PC-9 (cell line): ENCODE results near the gene EMX2. TPM values are rescaled to one million over a fixed set of nuclear protein-coding genes. Genes with fewer than 3 reads are reported as not detected.

Experiments
- BruUV-seq: library from RNA; stranded (reverse); fragments of 400-500 nt; replicated peaks from 2 replicates; lab custom pipeline; 2021; lab: Mats Ljungman, UMichigan
- CTCF ChIA-PET: fragments of 300-600 bp; sonication (Branson Sonifier 250); formaldehyde crosslinking; loops from one replicate; lab custom pipeline; 2022; ENCODE audit warnings: antibody characterized with exemption; lab: Charles Lee
- POLR2A ChIA-PET: fragments of 300-600 bp; sonication (Branson Sonifier 250); formaldehyde crosslinking; loops from one replicate; lab custom pipeline; 2022; ENCODE audit warnings: antibody characterized with exemption; ENCODE audit not compliant: unreplicated experiment; lab: Charles Lee
- DNase-seq, 2 experiments: peaks; one replicate each; pipeline versions ENCODE4 v3.0.0 to v3.0.0-alpha.2; 2015 to 2022; ENCODE audit warnings: mixed read lengths in 1 of 2
- H2AFZ ChIP-seq: fragments of 200-600 bp; sonication (generic); 2 replicates; pipeline ENCODE4 v1.8.1; 2017; ENCODE audit warnings: antibody characterized with exemption
- H3F3A ChIP-seq: fragments of 200-600 bp; sonication (generic); 2 replicates; pipeline ENCODE4 v1.8.1; 2017; ENCODE audit warnings: antibody characterized with exemption, mild to moderate bottlenecking, low read depth; ENCODE audit not compliant: insufficient read depth
- H3K27ac ChIP-seq: fragments of 200-600 bp; sonication (generic); 2 replicates; pipeline ENCODE4 v1.6.1; 2016; ENCODE audit warnings: mixed run types
- H3K27me3 ChIP-seq: fragments of 200-600 bp; sonication (generic); 2 replicates; pipeline ENCODE4 v1.6.1; 2016; ENCODE audit warnings: low read depth, mixed run types; ENCODE audit not compliant: insufficient read depth
- H3K36me3 ChIP-seq: fragments of 200-600 bp; sonication (generic); 2 replicates; pipeline ENCODE4 v1.6.1; 2016; ENCODE audit warnings: low read depth, mixed run types
- H3K4me1 ChIP-seq: fragments of 200-600 bp; sonication (generic); replicated peaks from 2 replicates; pipeline ENCODE4 v1.6.1; 2016; ENCODE audit warnings: mixed run types; ENCODE audit not compliant: insufficient read depth
- H3K4me2 ChIP-seq: fragments of 200-600 bp; sonication (generic); 2 replicates; pipeline ENCODE4 v1.6.1; 2017; ENCODE audit warnings: mixed run types
- H3K4me3 ChIP-seq: fragments of 200-600 bp; sonication (generic); 2 replicates; pipeline ENCODE4 v1.6.1; 2016; ENCODE audit warnings: mixed run types
- H3K79me2 ChIP-seq: fragments of 200-600 bp; sonication (generic); 2 replicates; pipeline ENCODE4 v1.6.1; 2017; ENCODE audit warnings: low read depth, mixed run types
- H3K9me2 ChIP-seq: fragments of 200-600 bp; sonication (generic); 2 replicates; pipeline ENCODE4 v1.8.1; 2017; ENCODE audit warnings: mild to moderate bottlenecking; ENCODE audit not compliant: insufficient read depth
- H3K9me3 ChIP-seq: fragments of 200-600 bp; sonication (generic); 2 replicates; pipeline ENCODE4 v1.8.1; 2016; ENCODE audit warnings: low read depth; ENCODE audit not compliant: insufficient read depth
- H4K20me1 ChIP-seq: fragments of 200-600 bp; sonication (generic); 2 replicates; pipeline ENCODE4 v1.8.1; 2017; ENCODE audit not compliant: insufficient read depth
- EZH2 ChIP-seq: fragments of 200-600 bp; sonication (generic); IDR thresholded peaks from 2 replicates; pipeline ENCODE4 v1.8.0; 2017; ENCODE audit warnings: antibody characterized with exemption, low read depth
- intact Hi-C: fragments of 100-400 bp; cut with micrococcal nuclease; formaldehyde crosslinking; loops from one replicate; pipeline ENCODE4 v1.10.0; 2022; ENCODE audit not compliant: unreplicated experiment
- total RNA-seq: library from RNA; stranded (reverse); gene quantifications from 2 replicates; pipeline ENCODE4 v1.2.3, GENCODE V29; 2021
- TF ChIP-seq, protein P1 (sequence below): fragments of 200-600 bp; sonication (generic); conservative IDR thresholded peaks from 2 replicates; pipeline ENCODE4 v1.6.1; 2017; ENCODE audit warnings: mixed run types, antibody characterized with exemption, mild to moderate bottlenecking, moderate library complexity

Gene EMX2
- total RNA-seq, 1 experiment from 2014 or later, result not detected

- POLR2A ChIA-PET, result no interaction called here
- CTCF ChIA-PET, result no interaction called here
Observed at GRCh38 chr10:117497736-117498135, 44.8 kb upstream of the EMX2 start.

GRCh38 chr10:117499248-117500105, 43.1 kb upstream of the EMX2 start:
- H3K9me2 ChIP-seq, result no peaks in the 10 kb centered on the region
- no peak overlapping the region for H3K4me2 ChIP-seq
- TF ChIP-seq, protein P1, sequence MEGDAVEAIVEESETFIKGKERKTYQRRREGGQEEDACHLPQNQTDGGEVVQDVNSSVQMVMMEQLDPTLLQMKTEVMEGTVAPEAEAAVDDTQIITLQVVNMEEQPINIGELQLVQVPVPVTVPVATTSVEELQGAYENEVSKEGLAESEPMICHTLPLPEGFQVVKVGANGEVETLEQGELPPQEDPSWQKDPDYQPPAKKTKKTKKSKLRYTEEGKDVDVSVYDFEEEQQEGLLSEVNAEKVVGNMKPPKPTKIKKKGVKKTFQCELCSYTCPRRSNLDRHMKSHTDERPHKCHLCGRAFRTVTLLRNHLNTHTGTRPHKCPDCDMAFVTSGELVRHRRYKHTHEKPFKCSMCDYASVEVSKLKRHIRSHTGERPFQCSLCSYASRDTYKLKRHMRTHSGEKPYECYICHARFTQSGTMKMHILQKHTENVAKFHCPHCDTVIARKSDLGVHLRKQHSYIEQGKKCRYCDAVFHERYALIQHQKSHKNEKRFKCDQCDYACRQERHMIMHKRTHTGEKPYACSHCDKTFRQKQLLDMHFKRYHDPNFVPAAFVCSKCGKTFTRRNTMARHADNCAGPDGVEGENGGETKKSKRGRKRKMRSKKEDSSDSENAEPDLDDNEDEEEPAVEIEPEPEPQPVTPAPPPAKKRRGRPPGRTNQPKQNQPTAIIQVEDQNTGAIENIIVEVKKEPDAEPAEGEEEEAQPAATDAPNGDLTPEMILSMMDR, result no peak
- TF ChIP-seq EZH2, result no peak
- no peaks in the 10 kb centered on the region for H3K9me3 ChIP-seq
- peaks cover 31% of the 10 kb centered on the region for H3K27me3 ChIP-seq
- BruUV-seq, result no TSS peak
- no peaks in the 10 kb centered on the region for H3K36me3 ChIP-seq
- no peaks in the 10 kb centered on the region for H4K20me1 ChIP-seq
- ChIA-PET CTCF (interaction anchor here (0.6 kb wide), 1 partner anchor 21 kb away, joined by 5 read pairs; no protein-coding TSS in a partner anchor), POLR2A (no interaction called here)
- no peaks in the 10 kb centered on the region for H3K79me2 ChIP-seq
- H2AFZ ChIP-seq, result no peak overlapping the region
- H3F3A ChIP-seq, result no peaks in the 10 kb centered on the region
- H3K4me3 ChIP-seq, result no peak overlapping the region
- intact Hi-C loops, result loop anchor here (10.0 kb wide), 1 partner anchor 955 kb away; no protein-coding TSS in a partner anchor
- H3K27ac ChIP-seq, result no peak overlapping the region
- no peak for DNase-seq
- no peaks in the 10 kb centered on the region for H3K4me1 ChIP-seq

More at GRCh38 chr10:117497736-117498135, 44.8 kb upstream of the EMX2 start:
- intact Hi-C loops, result loop anchor here (2.0 to 10.0 kb wide), 2 partner anchors 957 to 1067 kb away; no protein-coding TSS in a partner anchor
- Histone ChIP-seq H3K27ac (no peak overlapping the region), H3K9me2 (no peaks in the 10 kb centered on the region), H4K20me1 (no peaks in the 10 kb centered on the region), H3K36me3 (no peaks in the 10 kb centered on the region), H3K4me1 (no peaks in the 10 kb centered on the region), H3F3A (no peaks in the 10 kb centered on the region), H3K79me2 (no peaks in the 10 kb centered on the region), H3K4me3 (no peak overlapping the region), H3K27me3 (peaks cover 18% of the 10 kb centered on the region), H3K9me3 (no peaks in the 10 kb centered on the region), H2AFZ (no peak overlapping the region), H3K4me2 (no peak overlapping the region)
- DNase-seq, result no peak
- BruUV-seq, result no TSS peak
- no peak for TF ChIP-seq EZH2
- TF ChIP-seq, protein P1, result no peak

GRCh38 chr10:117500456-117500855, 42.1 kb upstream of the EMX2 start:
- Histone ChIP-seq H2AFZ (no peak overlapping the region), H3K4me3 (no peak overlapping the region), H3K36me3 (no peaks in the 10 kb centered on the region), H3K27me3 (peaks cover 40% of the 10 kb centered on the region), H3K79me2 (no peaks in the 10 kb centered on the region), H3K4me2 (no peak overlapping the region), H4K20me1 (no peaks in the 10 kb centered on the region), H3K4me1 (no peaks in the 10 kb centered on the region), H3K9me3 (no peaks in the 10 kb centered on the region), H3K9me2 (no peaks in the 10 kb centered on the region), H3K27ac (no peak overlapping the region), H3F3A (no peaks in the 10 kb centered on the region)
- BruUV-seq, result no TSS peak
- intact Hi-C loops, result no loop called here
- CTCF ChIA-PET, result no interaction called here
- POLR2A ChIA-PET, result no interaction called here
- no peak for DNase-seq
- TF ChIP-seq, protein P1, result no peak
- no peak for TF ChIP-seq EZH2
